SK-MEL-5 (cell line): ENCODE results near the gene EPB41L2. TPM values are rescaled to one million over a fixed set of nuclear protein-coding genes. Genes with fewer than 3 reads are reported as not detected.
"Not testable (repeated sequence)": the region's sequence is repeated elsewhere in the genome, so short reads cannot be mapped to it uniquely, and the experiment has no call there.

ENCODE experiments used
- DNase-seq: peaks from one replicate; pipeline ENCODE4 v3.0.0-alpha.2; 2016; ENCODE audit warnings: low read depth, low spot score
- in situ Hi-C: cut with HindIII; loops from 2 replicates; pipeline ENCODE4 v1.10.0; 2016; ENCODE audit warnings: low sequenced_read_pairs, high pct_unique_total_duplicates, low pct_unique_long_range_greater_than_20kb
- total RNA-seq: library from RNA; depleted of rRNA; stranded (reverse); fragments of >200 nt; shearing (Covaris generic); gene quantifications from 2 replicates; pipeline ENCODE4 v1.2.3, GENCODE V29; 2014

Gene EPB41L2
- total RNA-seq, 1 experiment from 2014 or later: 12.2 TPM

DNA sequence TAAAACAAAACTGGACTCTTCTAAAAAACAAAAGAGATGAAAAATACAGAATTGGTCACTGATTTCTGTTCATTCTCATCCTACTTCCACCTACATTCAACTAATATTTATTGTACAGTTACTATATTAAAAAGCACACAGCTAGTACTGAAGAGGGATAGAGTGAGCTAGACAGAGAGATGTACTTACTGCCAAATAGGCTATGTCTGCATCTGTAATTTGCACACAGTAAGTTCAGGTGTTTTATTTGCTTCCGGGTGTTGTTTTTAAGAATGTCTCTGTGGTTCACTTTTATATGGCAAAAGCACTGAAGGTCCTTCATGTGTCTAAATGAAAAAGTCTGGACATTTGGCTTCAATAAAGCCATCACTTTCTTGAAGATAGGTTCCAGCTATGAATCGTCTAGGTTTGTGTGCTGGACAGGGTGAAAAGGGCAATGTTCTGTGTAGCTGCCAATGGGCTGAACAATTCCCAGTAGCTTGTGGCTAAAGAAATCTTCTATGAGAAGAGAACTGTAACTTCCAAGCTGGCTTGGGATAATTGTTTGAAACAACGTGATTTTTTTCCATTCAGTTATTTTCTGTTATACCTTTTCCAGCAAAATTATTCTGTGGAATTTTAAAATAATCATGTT, 47.3 kb downstream of the EPB41L2 start:
- DNase-seq: no peak
- in situ Hi-C loops: no loop called here

- in situ Hi-C loops: no loop called here
- DNase-seq: no peak
Observed at GRCh38 chr6:131015025-131015591, 47.9 kb downstream of the EPB41L2 start.

- in situ Hi-C loops: no loop called here
- DNase-seq: no peak
Observed at GRCh38 chr6:131014080-131014776, 48.8 kb downstream of the EPB41L2 start.

DNA sequence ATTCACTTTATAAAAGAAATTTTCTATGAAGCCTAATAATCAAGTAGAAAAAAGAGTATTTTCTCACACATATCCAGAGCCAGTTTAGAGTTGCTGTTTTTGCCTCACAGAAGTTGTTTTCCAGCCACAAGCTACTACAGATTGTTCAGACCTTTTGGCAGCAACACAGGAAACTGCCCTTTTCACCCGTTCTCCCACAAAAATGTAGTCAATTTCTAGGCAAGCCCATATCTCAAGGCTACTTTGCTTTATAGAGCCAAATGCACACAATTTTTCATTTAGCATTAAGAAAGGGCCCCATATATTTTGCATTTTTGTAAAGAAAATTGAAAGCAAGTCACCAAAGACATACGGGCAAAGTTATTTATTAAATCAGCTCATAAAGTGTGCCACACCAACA, 49.5 kb downstream of the EPB41L2 start:
- in situ Hi-C loops: no loop called here
- DNase-seq: no peak

GRCh38 chr6:131009790-131010189, 53.3 kb downstream of the EPB41L2 start:
- in situ Hi-C loops: no loop called here
- DNase-seq: no peak

DNA sequence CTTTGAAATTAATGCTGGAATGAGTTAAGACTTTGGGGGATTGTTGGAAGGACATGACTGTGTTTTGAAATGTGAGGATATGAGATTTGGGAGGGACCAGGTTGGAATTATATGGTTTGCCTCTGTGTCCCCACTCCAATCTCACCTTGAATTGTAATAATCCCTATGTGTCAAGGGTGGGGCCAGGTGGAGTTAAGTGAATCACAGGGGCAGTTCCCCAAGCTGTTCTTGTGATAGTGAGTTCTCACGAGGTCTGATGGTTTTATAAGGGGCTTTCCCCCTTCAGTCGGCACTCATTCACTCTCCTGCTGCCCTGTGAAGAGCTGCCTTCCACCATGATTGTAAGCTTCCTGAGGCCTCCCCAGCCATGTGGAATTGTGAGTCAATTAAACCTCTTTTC, 54.1 kb downstream of the EPB41L2 start:
- not testable (repeated sequence) for DNase-seq

GRCh38 chr6:131007964-131008363, 55.1 kb downstream of the EPB41L2 start:
- DNase-seq, in situ Hi-C loops: not testable (repeated sequence)

More for the DNA sequence above, 54.1 kb downstream of the EPB41L2 start:
- in situ Hi-C loops: not testable (repeated sequence)

DNA sequence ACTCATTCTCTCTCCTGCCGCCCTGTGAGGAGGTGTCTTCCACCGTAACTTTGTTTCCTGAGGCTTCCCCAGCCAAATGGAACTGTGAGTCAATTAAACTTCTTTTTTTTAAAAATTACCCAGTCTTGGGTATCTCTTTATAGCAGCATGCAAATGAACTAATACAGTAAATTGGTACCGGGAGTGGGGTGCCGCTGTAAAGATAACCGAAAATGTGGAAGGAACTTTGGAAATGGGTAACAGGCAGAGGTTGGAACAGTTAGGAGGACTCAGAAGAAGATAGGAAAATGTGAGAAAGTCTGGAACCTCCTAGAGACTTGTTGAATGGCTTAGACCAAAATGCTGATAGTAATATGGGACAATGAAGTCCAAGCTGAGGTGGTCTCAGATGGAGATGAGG, 55.8 kb downstream of the EPB41L2 start:
- in situ Hi-C loops: no loop called here
- DNase-seq: no peak

- DNase-seq: no peak
Observed at GRCh38 chr6:131005439-131006016, 57.5 kb downstream of the EPB41L2 start.

DNA sequence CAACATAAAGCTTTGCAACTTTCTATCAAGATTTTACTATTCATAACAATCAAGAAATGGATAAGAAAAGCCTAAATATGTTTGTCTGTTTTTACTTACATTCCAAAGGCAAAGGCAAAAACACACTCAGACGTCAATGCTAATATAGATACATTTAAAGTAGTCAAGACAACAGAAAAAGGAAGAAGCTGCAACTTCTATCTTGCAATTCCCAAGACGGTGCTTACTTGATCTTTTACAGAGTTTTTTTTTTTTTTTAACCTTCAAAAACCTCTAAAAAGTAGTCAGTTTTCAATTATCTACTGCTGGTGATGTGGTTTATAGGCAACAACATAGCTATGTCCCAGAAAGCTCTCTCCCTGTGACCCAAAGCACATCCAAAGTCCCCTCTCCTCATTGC, 58.1 kb downstream of the EPB41L2 start:
- DNase-seq: no peak
- in situ Hi-C loops: no loop called here

More at GRCh38 chr6:131005439-131006016, 57.5 kb downstream of the EPB41L2 start:
- in situ Hi-C loops: no loop called here

GRCh38 chr6:131004387-131004755, 58.7 kb downstream of the EPB41L2 start:
- no peak for DNase-seq
- in situ Hi-C loops: no loop called here

DNA sequence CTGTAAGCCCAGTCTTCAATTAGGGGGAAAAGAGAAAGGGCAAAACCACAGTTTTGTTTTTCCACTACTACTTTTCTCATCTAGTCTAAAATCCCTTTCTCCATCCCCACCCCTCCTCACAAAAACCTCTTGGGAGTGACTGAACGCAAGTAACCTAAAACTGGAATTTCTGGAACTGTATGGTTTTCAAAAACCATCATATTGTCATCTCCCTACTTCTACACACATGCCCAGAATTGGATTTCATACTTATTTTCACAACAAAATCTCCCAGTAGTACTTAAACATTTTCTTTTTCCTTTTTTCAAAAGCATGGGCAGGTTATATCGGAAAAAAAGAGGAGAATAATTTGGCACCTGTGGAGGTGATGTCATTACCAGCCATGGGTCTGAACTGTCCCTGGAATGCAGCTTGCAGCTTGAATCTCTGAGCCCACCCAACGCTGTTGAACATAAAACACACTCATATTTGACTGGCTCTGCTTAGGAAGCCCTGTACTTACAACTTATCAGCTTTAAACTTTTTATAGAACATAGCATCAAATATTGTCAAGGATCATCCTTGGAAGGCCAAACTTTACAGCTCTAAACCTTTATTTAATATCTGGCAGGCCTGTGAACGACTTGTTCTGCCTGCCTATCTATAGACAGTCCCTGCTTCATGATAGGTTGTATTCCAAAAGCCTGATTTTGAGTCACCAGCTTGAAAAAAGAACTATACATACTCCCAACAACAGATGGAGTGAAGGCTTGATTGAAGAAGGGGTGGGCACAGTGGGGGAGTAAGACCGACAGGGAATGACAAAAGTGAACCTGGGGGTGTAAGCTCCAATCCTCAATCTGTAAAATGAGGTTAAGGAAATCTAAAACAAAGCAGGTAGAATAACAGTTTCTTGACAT, 59.3 kb downstream of the EPB41L2 start:
- DNase-seq: no peak
- in situ Hi-C loops: no loop called here

GRCh38 chr6:131002661-131002980, 60.4 kb downstream of the EPB41L2 start:
- in situ Hi-C loops: no loop called here
- no peak for DNase-seq

DNA sequence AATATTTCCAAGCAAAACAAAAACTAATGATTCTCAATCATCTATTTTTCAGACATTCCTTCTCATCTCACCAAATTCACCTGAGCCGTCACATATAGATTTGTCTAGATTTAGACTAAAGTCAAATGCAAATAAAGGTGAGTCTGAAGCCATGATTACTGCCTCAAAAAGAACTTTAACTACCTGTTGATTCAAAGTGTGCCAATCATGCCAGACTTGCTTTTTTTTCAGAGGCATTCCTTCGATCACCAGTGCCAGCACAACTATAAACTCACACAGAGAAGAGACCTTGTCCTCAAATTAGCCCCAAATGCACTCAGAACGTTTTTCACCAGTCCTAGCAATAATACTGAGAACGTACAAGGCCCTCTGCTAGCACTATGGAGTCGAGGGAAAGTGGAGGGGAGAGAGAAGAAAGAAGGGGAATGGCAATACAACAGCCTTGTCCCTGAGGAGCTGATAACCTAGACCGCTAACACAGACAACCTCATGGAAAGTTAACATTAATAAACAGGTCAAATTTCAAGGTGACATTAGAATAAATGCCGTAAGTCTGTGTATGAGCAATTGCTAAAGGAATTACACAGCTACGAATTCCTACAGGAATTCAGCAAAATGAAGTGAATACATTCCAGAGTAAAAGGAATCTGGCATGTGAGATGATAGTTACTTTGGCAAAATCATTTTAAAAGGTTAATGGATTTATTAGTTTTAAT, 60.9 kb downstream of the EPB41L2 start:
- DNase-seq: no peak
- in situ Hi-C loops: no loop called here

DNA sequence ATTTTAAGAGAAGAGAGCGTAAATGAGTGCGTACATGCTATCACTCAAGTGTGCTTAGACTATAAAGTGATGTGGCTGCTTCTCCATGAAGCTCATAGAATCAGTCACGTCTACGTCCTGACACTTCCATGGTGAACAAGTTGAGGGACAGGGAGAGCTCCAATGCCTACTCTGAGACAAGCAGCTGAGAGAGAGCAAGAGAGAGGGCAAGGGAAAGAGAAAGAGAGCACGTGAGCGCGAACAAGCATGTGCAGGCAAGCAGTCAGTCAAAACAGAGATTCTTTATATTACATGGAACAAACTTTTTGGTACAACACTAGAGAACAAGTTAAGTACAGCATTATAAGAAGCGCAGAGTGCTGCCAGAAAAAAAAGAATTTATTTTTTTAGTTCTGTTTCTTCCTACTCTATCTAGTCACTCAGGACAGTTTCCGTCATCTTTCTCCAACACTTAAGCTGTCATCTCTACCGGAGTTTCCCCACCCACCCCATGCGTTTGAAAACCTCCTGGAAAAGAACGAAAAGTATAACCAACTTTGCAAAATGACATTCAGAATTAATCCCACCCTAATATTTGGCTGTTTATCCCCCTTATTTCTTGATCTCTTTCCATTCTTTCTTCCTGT, 61.8 kb downstream of the EPB41L2 start:
- no peak for DNase-seq
- in situ Hi-C loops: no loop called here

GRCh38 chr6:131000544-131000943, 62.5 kb downstream of the EPB41L2 start:
- in situ Hi-C loops: no loop called here
- no peak for DNase-seq
